ENCODE measurements around the gene BHLHE40.
"Not testable (repeated sequence)": the region's sequence is repeated elsewhere in the genome, so short reads cannot be mapped to it uniquely, and the experiment has no call there.

Gene BHLHE40

GRCh38 chr3:4963669-4964570, 15.3 kb upstream of the BHLHE40 start:
- no peak for DNase-seq

DNA sequence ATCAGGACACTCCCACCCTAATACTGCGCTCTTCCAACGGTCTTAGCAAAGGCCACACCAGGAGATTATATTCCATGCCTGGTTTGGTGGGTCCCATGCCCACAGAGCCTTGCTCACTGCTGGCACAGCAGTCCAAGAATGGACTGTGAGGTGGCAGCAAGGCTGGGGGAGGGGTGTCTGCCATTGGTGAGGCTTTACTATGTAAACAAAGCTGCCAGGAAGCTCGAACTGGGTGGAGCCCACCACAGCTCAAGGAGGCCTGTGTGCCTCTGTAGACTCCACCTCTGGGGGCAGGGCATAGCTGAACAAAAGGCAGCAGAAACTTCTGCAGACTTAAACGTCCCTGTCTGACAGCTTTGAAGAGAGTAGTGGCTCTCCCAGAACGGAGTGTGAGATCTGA, 13.2 kb upstream of the BHLHE40 start:
- DNase-seq, result not testable (repeated sequence)

- DNase-seq, result not testable (repeated sequence)
These were observed 11.6 kb upstream of the BHLHE40 start for GRCh38 chr3:4967683-4968082.

DNA sequence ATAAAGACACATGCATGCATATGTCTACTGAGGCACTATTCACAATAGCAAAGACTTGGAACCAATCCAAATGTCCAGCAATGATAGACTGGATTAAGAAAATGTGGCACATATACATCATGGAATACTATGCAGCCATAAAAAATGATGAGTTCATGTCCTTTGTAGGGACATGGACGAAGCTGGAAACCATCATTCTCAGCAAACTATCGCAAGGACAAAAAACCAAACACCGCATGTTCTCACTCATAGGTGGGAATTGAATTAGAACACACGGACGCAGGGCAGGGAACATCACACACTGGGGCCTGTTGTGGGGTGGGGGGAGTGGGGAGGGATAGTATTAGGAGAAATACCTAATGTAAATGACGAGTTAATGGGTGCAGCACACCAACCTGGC, 7.8 kb upstream of the BHLHE40 start:
- not testable (repeated sequence) for DNase-seq

DNA sequence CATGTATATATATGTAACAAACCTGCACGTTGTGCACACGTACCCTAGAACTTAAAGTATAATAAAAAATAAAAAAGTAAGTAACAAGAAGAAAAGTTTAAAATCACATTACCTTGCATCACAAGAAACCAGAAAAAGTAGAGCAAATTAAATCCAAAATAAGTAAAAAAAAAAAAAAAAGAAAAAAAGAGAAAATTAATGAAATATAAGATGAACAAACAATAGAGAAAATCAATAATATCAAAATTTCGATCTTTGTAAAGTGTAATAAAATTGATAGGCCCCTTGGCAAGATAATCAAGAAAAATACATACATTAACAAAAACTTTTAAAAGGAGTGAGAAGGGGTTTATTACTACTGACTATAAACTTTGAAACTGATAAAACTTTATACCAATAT, 7.4 kb upstream of the BHLHE40 start:
- DNase-seq, result no peak

GRCh38 chr3:4972652-4973643, 6.3 kb upstream of the BHLHE40 start:
- no peak for DNase-seq

- DNase-seq, result no peak
These were observed 5.1 kb upstream of the BHLHE40 start for GRCh38 chr3:4974154-4974553.

- no peak for DNase-seq
These were observed 3.1 kb upstream of the BHLHE40 start for GRCh38 chr3:4976109-4976508.

DNA sequence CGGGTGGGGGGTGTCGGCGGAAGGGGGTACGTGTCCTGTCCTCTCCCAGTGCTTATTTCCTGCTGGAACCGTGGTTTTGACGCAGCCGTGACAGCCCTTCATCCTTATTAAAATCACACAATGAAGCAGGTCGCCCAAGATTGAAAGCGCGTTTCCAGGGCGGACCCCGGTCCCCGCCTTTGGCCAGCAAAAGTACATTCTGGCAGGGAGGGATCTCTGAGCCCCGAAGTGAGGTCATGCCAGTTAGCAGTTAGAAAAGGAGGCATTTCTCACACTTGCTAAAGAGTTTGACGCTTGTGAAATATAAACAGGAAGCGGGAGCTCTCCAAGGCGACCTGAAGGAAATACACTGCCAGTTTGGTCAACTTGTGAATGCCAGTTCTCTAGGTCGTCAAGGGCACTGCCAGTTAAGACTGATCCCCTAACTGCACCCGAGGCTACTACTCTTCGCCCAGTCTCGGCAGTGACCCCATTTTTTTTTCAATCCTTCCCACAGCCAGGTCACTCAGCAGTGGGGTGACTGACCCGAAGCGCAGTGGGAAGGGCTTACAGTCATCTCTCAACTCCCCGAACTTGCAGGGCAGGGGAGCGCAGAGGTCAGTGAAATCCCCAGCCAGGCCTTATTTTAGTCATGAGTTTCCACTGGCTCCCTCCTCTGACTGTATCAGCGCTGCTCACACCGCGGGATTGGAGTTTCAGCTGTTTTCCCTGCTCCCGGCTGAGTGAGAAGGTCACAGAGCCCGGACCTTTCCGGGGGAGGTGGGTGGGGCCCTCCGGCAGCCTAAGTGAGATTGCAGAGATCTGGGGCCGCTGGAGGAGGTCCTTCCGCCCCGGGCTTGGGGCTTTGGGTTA, 2.0 kb upstream of the BHLHE40 start:
- DNase-seq, result peak; percentile 44

- DNase-seq, result no peak
These were observed 1.4 kb upstream of the BHLHE40 start for GRCh38 chr3:4977853-4978203.

- DNase-seq, result peak; percentile 81
These were observed 852 bp upstream of the BHLHE40 start for GRCh38 chr3:4978204-4978965.

GRCh38 chr3:4978966-4979427, 240 bp upstream of the BHLHE40 start:
- no peak for DNase-seq

GRCh38 chr3:4980229-4981203, 1.3 kb downstream of the BHLHE40 start:
- DNase-seq, result peak; percentile 89

- no peak for DNase-seq
These were observed 2.0 kb downstream of the BHLHE40 start for GRCh38 chr3:4981294-4981664.

DNA sequence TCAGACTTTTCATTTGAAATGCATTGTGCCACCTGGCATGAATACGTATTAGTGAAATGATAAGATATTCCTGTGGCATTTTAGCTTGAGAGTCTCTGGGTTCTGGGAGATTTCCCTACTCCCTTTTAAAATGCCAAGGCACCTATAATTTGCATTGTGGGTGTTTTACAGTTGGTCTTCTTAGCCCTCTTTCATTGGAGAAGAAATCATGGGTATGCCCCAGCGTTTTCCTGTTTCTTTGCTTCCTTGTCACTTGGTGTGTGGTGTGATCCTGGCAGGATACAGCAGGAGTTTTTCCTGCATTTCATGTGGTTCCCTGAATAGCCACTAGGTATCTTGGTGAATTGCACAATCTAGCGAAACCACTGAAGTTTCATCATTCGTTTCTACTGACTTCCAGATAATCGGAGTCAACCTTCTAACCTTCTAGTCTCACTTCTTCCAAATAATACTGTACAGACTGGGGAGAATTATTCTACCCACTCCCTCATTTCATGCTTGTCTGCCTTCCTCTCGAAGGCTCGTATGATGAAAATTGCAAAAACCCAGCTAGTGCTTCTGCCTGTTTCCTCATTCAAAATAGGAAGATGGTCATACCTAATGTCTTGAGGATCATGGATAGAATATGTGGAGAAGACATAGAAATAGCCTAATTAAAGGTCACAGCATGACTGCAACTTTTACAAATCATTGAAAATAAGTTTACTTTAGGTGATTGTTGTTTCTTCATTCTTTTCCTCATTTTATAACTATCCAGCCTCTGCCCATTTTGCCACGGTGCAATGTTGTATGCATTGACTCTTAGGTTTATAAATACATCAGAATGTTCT, 2.6 kb downstream of the BHLHE40 start:
- DNase-seq, result no peak

DNA sequence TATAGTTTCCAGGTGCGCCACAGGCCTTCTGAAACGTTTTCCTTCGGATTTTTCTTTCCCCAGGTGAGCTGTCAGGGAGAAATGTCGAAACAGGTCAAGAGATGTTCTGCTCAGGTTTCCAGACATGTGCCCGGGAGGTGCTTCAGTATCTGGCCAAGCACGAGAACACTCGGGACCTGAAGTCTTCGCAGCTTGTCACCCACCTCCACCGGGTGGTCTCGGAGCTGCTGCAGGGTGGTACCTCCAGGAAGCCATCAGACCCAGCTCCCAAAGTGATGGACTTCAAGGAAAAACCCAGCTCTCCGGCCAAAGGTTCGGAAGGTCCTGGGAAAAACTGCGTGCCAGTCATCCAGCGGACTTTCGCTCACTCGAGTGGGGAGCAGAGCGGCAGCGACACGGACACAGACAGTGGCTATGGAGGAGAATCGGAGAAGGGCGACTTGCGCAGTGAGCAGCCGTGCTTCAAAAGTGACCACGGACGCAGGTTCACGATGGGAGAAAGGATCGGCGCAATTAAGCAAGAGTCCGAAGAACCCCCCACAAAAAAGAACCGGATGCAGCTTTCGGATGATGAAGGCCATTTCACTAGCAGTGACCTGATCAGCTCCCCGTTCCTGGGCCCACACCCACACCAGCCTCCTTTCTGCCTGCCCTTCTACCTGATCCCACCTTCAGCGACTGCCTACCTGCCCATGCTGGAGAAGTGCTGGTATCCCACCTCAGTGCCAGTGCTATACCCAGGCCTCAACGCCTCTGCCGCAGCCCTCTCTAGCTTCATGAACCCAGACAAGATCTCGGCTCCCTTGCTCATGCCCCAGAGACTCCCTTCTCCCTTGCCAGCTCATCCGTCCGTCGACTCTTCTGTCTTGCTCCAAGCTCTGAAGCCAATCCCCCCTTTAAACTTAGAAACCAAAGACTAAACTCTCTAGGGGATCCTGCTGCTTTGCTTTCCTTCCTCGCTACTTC, 3.8 kb downstream of the BHLHE40 start:
- no peak for DNase-seq

GRCh38 chr3:4983739-4984510, 4.7 kb downstream of the BHLHE40 start:
- peak; percentile 51 for DNase-seq

DNA sequence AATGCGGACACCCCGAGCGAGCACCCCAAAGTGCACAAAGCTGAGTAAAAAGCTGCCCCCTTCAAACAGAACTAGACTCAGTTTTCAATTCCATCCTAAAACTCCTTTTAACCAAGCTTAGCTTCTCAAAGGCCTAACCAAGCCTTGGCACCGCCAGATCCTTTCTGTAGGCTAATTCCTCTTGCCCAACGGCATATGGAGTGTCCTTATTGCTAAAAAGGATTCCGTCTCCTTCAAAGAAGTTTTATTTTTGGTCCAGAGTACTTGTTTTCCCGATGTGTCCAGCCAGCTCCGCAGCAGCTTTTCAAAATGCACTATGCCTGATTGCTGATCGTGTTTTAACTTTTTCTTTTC, 5.3 kb downstream of the BHLHE40 start:
- no peak for DNase-seq
